NCI-H1092 (cell line): ENCODE data around the gene FRYL.
"Not testable (repeated sequence)": the region's sequence is repeated elsewhere in the genome, so short reads cannot be mapped to it uniquely, and the experiment has no call there.

Experiments
- DNase-seq: peaks from one replicate; lab custom pipeline; 2025; lab: John Stamatoyannopoulos, UW

The FRYL gene

GRCh38 chr4:48661391-48661790, 118.7 kb downstream of the FRYL start:
- DNase-seq = no peak

GRCh38 chr4:48660347-48660746, 119.7 kb downstream of the FRYL start:
- DNase-seq = no peak

- no peak for DNase-seq
Measured at GRCh38 chr4:48654015-48654664, 125.9 kb downstream of the FRYL start.

- no peak for DNase-seq
Measured at GRCh38 chr4:48653217-48654014, 126.7 kb downstream of the FRYL start.

- no peak for DNase-seq
Measured at GRCh38 chr4:48651914-48652313, 128.2 kb downstream of the FRYL start.

GRCh38 chr4:48649505-48649904, 130.6 kb downstream of the FRYL start:
- no peak for DNase-seq

GRCh38 chr4:48645225-48645794, 134.8 kb downstream of the FRYL start:
- DNase-seq = no peak

GRCh38 chr4:48642421-48643374, 137.4 kb downstream of the FRYL start:
- DNase-seq = no peak

GRCh38 chr4:48641401-48641800, 138.7 kb downstream of the FRYL start:
- no peak for DNase-seq

GRCh38 chr4:48640699-48641098, 139.4 kb downstream of the FRYL start:
- no peak for DNase-seq

GRCh38 chr4:48640225-48640624, 139.9 kb downstream of the FRYL start:
- DNase-seq = no peak

- DNase-seq = no peak
Measured at GRCh38 chr4:48639807-48640206, 140.3 kb downstream of the FRYL start.

GRCh38 chr4:48638586-48638985, 141.5 kb downstream of the FRYL start:
- DNase-seq = not testable (repeated sequence)

GRCh38 chr4:48636911-48637310, 143.2 kb downstream of the FRYL start:
- DNase-seq = no peak

- DNase-seq = no peak
Measured at GRCh38 chr4:48635980-48636379, 144.1 kb downstream of the FRYL start.

- DNase-seq = no peak
Measured at GRCh38 chr4:48635310-48635709, 144.8 kb downstream of the FRYL start.

- DNase-seq = no peak
Measured at GRCh38 chr4:48634688-48635308, 145.3 kb downstream of the FRYL start.

- DNase-seq = no peak
Measured at GRCh38 chr4:48633657-48634056, 146.4 kb downstream of the FRYL start.

GRCh38 chr4:48629458-48629857, 150.6 kb downstream of the FRYL start:
- no peak for DNase-seq

- DNase-seq = no peak
Measured at GRCh38 chr4:48623182-48623780, 156.8 kb downstream of the FRYL start.

- no peak for DNase-seq
Measured at GRCh38 chr4:48620831-48621230, 159.2 kb downstream of the FRYL start.
